Measurements from ENCODE around the gene FLNB.

DNA sequence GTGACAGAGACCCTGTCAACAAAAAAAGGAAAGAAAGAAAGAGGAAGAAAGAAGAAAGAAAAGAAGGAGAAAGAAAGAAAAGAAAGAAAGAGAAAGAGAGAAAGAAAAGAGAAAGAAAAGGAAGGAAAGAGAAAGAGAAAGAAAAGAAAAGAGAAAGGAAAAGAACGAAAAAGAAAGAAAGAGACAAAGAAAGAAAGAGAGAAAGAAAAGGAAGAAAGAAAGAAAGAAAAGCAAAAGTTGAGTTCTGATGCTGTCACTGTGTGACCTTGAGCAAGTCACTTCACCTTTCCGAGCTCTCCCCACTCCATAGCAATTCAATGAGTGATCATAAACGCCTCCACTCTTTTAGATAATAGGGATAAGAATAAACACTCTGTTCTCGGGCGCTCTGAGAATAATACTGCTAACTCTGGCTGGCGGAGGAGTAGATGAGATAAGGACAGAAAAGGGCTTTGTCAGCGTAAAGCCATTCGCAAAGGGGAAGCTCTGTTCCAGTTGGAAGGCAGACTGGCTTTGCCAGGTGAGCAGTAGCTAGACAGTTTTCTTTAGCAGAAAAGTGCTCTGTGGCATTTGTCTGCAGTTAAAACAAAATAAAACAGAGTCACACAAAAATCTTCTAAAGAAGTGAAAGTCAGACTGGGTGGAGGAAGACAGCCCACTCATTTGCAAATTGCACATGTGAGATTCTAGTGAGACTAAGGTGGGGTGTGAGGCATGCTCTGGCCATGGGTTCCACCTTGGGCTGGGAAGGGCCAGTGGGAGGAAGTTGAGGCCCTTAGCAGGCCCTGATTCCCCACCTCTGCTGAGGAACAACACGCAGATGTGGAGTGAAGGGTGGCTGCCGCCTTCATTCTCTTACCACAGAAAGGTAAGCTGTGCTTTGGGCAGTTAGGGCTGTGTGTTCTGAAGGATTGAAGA lies 9.6 kb upstream of the FLNB start:
- no peak for TF ChIP-seq POLR2A (IDR thresholded peaks at IDR 0.05; ENCODE audit: low read depth)
- TF ChIP-seq, protein P1, sequence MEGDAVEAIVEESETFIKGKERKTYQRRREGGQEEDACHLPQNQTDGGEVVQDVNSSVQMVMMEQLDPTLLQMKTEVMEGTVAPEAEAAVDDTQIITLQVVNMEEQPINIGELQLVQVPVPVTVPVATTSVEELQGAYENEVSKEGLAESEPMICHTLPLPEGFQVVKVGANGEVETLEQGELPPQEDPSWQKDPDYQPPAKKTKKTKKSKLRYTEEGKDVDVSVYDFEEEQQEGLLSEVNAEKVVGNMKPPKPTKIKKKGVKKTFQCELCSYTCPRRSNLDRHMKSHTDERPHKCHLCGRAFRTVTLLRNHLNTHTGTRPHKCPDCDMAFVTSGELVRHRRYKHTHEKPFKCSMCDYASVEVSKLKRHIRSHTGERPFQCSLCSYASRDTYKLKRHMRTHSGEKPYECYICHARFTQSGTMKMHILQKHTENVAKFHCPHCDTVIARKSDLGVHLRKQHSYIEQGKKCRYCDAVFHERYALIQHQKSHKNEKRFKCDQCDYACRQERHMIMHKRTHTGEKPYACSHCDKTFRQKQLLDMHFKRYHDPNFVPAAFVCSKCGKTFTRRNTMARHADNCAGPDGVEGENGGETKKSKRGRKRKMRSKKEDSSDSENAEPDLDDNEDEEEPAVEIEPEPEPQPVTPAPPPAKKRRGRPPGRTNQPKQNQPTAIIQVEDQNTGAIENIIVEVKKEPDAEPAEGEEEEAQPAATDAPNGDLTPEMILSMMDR (IDR thresholded peaks at IDR 0.05) = no peak
- TF ChIP-seq EP300 (IDR thresholded peaks at IDR 0.05) = no peak

All from esophagus muscularis mucosa (tissue), 4 donors.